HG02759 (cell line): ENCODE results near the gene ZNF641.
A peak's percentile ranks its signal among the peaks of the same experiment; 100 is the strongest.
"Not testable (repeated sequence)": the region's sequence is repeated elsewhere in the genome, so short reads cannot be mapped to it uniquely, and the experiment has no call there.

Experiments
- ATAC-seq: cut with Tn5 transposase; IDR thresholded peaks from one replicate; pipeline ENCODE4 v1.9.1; 2021; ENCODE audit warnings: mild to moderate bottlenecking, moderate library complexity; ENCODE audit not compliant: unreplicated experiment

The ZNF641 gene

GRCh38 chr12:48336061-48336460 is 14.7 kb downstream of the ZNF641 start:
- no peak for ATAC-seq

- ATAC-seq, result no peak
Measured at GRCh38 chr12:48334808-48335207, 15.9 kb downstream of the ZNF641 start.

GRCh38 chr12:48333680-48334079 is 17.0 kb downstream of the ZNF641 start:
- not testable (repeated sequence) for ATAC-seq

GRCh38 chr12:48331399-48331798 is 19.3 kb downstream of the ZNF641 start:
- no peak for ATAC-seq

GRCh38 chr12:48329199-48329939 is 21.4 kb downstream of the ZNF641 start:
- ATAC-seq, result no peak

- no peak for ATAC-seq
Measured at GRCh38 chr12:48316491-48316890, 34.2 kb downstream of the ZNF641 start.

- no peak for ATAC-seq
Measured at GRCh38 chr12:48311313-48311712, 39.4 kb downstream of the ZNF641 start.

- no peak for ATAC-seq
Measured at GRCh38 chr12:48307269-48307668, 43.5 kb downstream of the ZNF641 start.

GRCh38 chr12:48305190-48305589 is 45.5 kb downstream of the ZNF641 start:
- ATAC-seq, result no peak

- no peak for ATAC-seq
Measured at GRCh38 chr12:48302161-48302911, 48.4 kb downstream of the ZNF641 start.

GRCh38 chr12:48300774-48301173 is 49.9 kb downstream of the ZNF641 start:
- ATAC-seq, result no peak

- peak; percentile 80 for ATAC-seq
Measured at GRCh38 chr12:48296586-48297282, 54.0 kb downstream of the ZNF641 start.

GRCh38 chr12:48292040-48292439 is 58.7 kb downstream of the ZNF641 start:
- ATAC-seq, result no peak

GRCh38 chr12:48291511-48291910 is 59.2 kb downstream of the ZNF641 start:
- ATAC-seq, result no peak

GRCh38 chr12:48288387-48289268 is 62.1 kb downstream of the ZNF641 start:
- no peak for ATAC-seq
